Colon (tissue), 2 donors: Measurements from ENCODE around the gene PCDHB7.
"Not testable (repeated sequence)": the region's sequence is repeated elsewhere in the genome, so short reads cannot be mapped to it uniquely, and the experiment has no call there.

Experiments used
- FAIRE-seq: peaks from 2 replicates; lab custom pipeline; 2012; peaks lifted over from hg19 to GRCh38; lab: Jason Lieb, UNC
- donor health status: control.
- donor health status: control.

Gene PCDHB7

GRCh38 chr5:141172381-141173204 lies at the start of gene PCDHB7:
PCDHB7 (plus strand) TSS chr5:141172644; CDS start chr5:141172836, 192 bp downstream.
- no peak for FAIRE-seq

GRCh38 chr5:141123396-141124135 lies 48.9 kb upstream of the PCDHB7 start:
- FAIRE-seq = not testable (repeated sequence)

GRCh38 chr5:141127305-141127704 lies 45.1 kb upstream of the PCDHB7 start:
- FAIRE-seq = no peak

GRCh38 chr5:141135030-141135717 lies 37.3 kb upstream of the PCDHB7 start, which contains the start of gene PCDHB5:
PCDHB5 (plus strand) TSS chr5:141135206; CDS start chr5:141135435, 229 bp downstream.
- no peak for FAIRE-seq

- FAIRE-seq = no peak
Measured at GRCh38 chr5:141135718-141136266, 36.7 kb upstream of the PCDHB7 start.

GRCh38 chr5:141137346-141137745 lies 35.1 kb upstream of the PCDHB7 start:
- FAIRE-seq = not testable (repeated sequence)

- no peak for FAIRE-seq
Measured at GRCh38 chr5:141149812-141150211, 22.6 kb upstream of the PCDHB7 start, which contains the start of gene PCDHB6. PCDHB6 (plus strand) TSS chr5:141150057; CDS start chr5:141150258, 201 bp downstream.

- no peak for FAIRE-seq
Measured at GRCh38 chr5:141150224-141150992, 22.0 kb upstream of the PCDHB7 start.

- FAIRE-seq = no peak
Measured at GRCh38 chr5:141150993-141151325, 21.5 kb upstream of the PCDHB7 start.

- not testable (repeated sequence) for FAIRE-seq
Measured at GRCh38 chr5:141151632-141152031, 20.8 kb upstream of the PCDHB7 start.

- FAIRE-seq = not testable (repeated sequence)
Measured at GRCh38 chr5:141152096-141152495, 20.3 kb upstream of the PCDHB7 start.

- FAIRE-seq = no peak
Measured at GRCh38 chr5:141155540-141156374, 16.7 kb upstream of the PCDHB7 start.

- FAIRE-seq = not testable (repeated sequence)
Measured at GRCh38 chr5:141157356-141157755, 15.1 kb upstream of the PCDHB7 start.

GRCh38 chr5:141157901-141158300 lies 14.5 kb upstream of the PCDHB7 start:
- FAIRE-seq = not testable (repeated sequence)

GRCh38 chr5:141174291-141175104 lies 2.1 kb downstream of the PCDHB7 start:
- FAIRE-seq = not testable (repeated sequence)

- FAIRE-seq = peak; percentile 80
Measured at GRCh38 chr5:141175933-141176332, 3.5 kb downstream of the PCDHB7 start.

GRCh38 chr5:141177577-141178191 lies 5.2 kb downstream of the PCDHB7 start, which contains the start of gene PCDHB8:
PCDHB8 (plus strand) TSS chr5:141177790; CDS start chr5:141178035, 245 bp downstream.
- FAIRE-seq = not testable (repeated sequence)

GRCh38 chr5:141179371-141179770 lies 6.9 kb downstream of the PCDHB7 start:
- FAIRE-seq = not testable (repeated sequence)

GRCh38 chr5:141179876-141180275 lies 7.4 kb downstream of the PCDHB7 start:
- FAIRE-seq = not testable (repeated sequence)
